Aorta (tissue), 5 donors: Measurements from ENCODE around the gene PMM2. TPM values are rescaled to one million over a fixed set of nuclear protein-coding genes. Genes with fewer than 3 reads are reported as not detected.
"Not testable (repeated sequence)": the region's sequence is repeated elsewhere in the genome, so short reads cannot be mapped to it uniquely, and the experiment has no call there.

Experiments used
- ATAC-seq: fragments of 200-7000 bp; cut with Tn5 transposase; one replicate; pipeline ENCODE4 v1.9.1; 2022; ENCODE audit warnings: moderate library complexity; ENCODE audit not compliant: low FRiP score
- DNase-seq, 2 donors: peaks; one replicate each; pipeline ENCODE4 v3.0.0-alpha.2; 2020
- H3K27ac ChIP-seq, 2 donors: one replicate each; pipeline ENCODE4 v1.5.1; 2013; ENCODE audit warnings: low read length in 2 of 2, mild to moderate bottlenecking in 2 of 2, moderate library complexity in 2 of 2, control low read depth in 1 of 2, inconsistent platforms in 1 of 2, low read depth in 1 of 2
- H3K27me3 ChIP-seq, 2 donors: one replicate each; pipeline ENCODE4 v1.6.1; 2013; ENCODE audit warnings: control low read depth in 1 of 2, low read length in 1 of 2, mild to moderate bottlenecking in 1 of 2, moderate library complexity in 1 of 2; ENCODE audit not compliant: insufficient read depth in 2 of 2, control insufficient read depth in 1 of 2
- H3K36me3 ChIP-seq, 2 donors: one replicate each; pipeline ENCODE4 v1.6.1; 2013; ENCODE audit warnings: control low read depth in 1 of 2, low read length in 1 of 2, mild to moderate bottlenecking in 1 of 2; ENCODE audit not compliant: insufficient read depth in 2 of 2, control insufficient read depth in 1 of 2
- H3K4me1 ChIP-seq, 2 donors: one replicate each; pipeline ENCODE4 v1.6.1; 2013; ENCODE audit warnings: low read length in 2 of 2, control low read depth in 1 of 2, mild to moderate bottlenecking in 1 of 2, moderate library complexity in 1 of 2; ENCODE audit not compliant: insufficient read depth in 2 of 2, control insufficient read depth in 1 of 2
- H3K4me3 ChIP-seq, 2 donors: one replicate each; pipeline ENCODE4 v1.5.1; 2013; ENCODE audit warnings: low read length in 2 of 2, control low read depth in 1 of 2, mild to moderate bottlenecking in 1 of 2
- H3K9me3 ChIP-seq: one replicate; pipeline ENCODE4 v1.6.1; 2013; ENCODE audit warnings: mild to moderate bottlenecking, low read length; ENCODE audit not compliant: control insufficient read depth
- WGBS, 2 donors: extraction: QIAGEN DNeasy Blood & Tissue Kit; methylation state at CpG; one replicate each; pipeline ENCODE4 v1.1.7; 2013; 5-methylcytosine and 5-hydroxymethylcytosine counted together
- intact Hi-C, 2 donors: fragments of 100-400 bp; cut with DNase I; formaldehyde crosslinking; loops; one replicate each; pipeline versions ENCODE4 v1.14.2 to v1.15.0; 2022
- polyA plus RNA-seq, 2 donors: library from polyadenylated mRNA; stranded (reverse); fragments of 200-250 nt; gene quantifications; one replicate each; pipeline ENCODE4 v1.2.3, GENCODE V29; 2013
- total RNA-seq, 2 donors: library from RNA; stranded (reverse); fragmentation: NEBNext Ultra II Directional; extraction: Animal tissue kit (Norgen Biotek cat#: 25700); gene quantifications; one replicate each; pipeline ENCODE4 v1.2.1, GENCODE V29; 2021
- donor health status: healthy with polysubstance abuse.
- donor health status: Bipolar disorder and iron deficiency.
- donor health status: DM: no; HTN: no; CAD: no.
- donor health status: DM: no; HTN: no; CAD: no.
- donor health status: DM: yes; HTN: yes; CAD: no.

PMM2 gene
- total and polyA plus RNA-seq, 4 donors: 7.8 to 48.4 (median 31.7) TPM

GRCh38 chr16:8795091-8795490 is 2.5 kb upstream of the PMM2 start:
- H3K9me3 ChIP-seq: no peaks in the 10 kb centered on the region
- no peak overlapping the region for H3K27ac ChIP-seq
- ATAC-seq: no peak
- no peaks in the 10 kb centered on the region for H3K27me3 ChIP-seq
- no peak for DNase-seq
- no peak overlapping the region for H3K4me3 ChIP-seq
- intact Hi-C loops: loop anchor here (5.0 to 10.0 kb wide), 3 partner anchors 72 to 123 kb away; partner anchors contain the start of genes ABAT (in 2 of the 2) and CARHSP1 (in 1 of the 2)
- 89 to 90% methylated on average over 8 of the region's 8 CpGs for WGBS, 2 donors
- no peaks in the 10 kb centered on the region for H3K36me3 ChIP-seq
- H3K4me1 ChIP-seq: peaks cover 0 to 2% of the 10 kb centered on the region in 2 donors

- intact Hi-C loops: loop anchor here (2.0 to 10.0 kb wide), 5 partner anchors 71 to 227 kb away; partner anchors contain the start of genes ABAT (in 2 of the 2) and CARHSP1 (in 2 of the 2)
- Histone ChIP-seq H3K9me3 (no peaks in the 10 kb centered on the region), H3K27ac (no peak overlapping the region), H3K4me3 (no peak overlapping the region), H3K27me3 (no peaks in the 10 kb centered on the region), H3K36me3 (no peaks in the 10 kb centered on the region), H3K4me1 (peaks cover 0 to 2% of the 10 kb centered on the region in 2 donors)
- no peak for ATAC-seq
- whole genome bisulfite sequencing, 2 donors: 92 to 95% methylated on average over 10 of the region's 10 CpGs
- no peak for DNase-seq
Measured at GRCh38 chr16:8795818-8796217, 1.8 kb upstream of the PMM2 start.

DNA sequence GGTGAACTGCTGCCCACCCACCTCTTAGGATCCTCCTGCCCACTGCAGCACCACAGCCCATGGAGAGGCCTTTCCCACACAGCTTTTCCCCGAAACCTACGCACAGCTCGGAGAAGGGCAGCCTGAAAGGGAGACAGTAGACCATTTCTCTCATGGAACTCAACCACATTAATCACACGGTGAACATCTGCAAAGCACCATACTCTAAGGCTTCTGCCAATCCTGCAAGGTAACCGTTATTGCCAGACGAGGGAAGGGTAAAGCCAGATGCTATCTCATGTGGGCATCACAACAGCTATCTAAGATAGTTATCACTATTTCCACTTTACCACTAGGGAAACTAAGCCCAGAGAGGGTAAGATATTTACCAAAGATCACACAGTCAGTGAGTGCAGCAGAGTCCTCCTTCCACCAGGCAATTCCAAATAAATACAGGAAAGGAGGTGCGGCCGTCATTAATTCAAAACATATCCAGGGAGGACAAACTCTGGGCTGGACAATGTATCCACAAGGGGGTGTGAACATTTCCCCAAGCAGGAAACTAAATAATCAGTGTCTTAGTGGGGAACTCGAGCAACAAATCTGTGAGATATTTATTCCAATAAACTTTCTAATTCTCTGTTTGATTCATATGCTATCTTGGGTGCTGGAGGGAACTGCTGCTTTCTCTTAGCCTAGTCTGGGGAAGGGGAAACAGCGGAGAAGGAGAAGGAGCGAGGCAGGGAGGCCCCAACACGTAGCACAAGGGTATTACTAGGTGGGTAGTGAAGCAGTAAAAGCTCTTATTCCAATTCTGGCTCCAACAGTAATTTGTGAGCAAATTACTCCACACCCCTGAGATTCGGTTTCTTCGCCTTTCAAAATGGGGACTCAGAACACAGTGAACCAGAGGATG is 923 bp upstream of the PMM2 start:
- WGBS, 2 donors: 43 to 44% methylated on average over 14 of the region's 14 CpGs
- Histone ChIP-seq H3K9me3 (no peaks in the 10 kb centered on the region), H3K27me3 (no peaks in the 10 kb centered on the region), H3K36me3 (no peaks in the 10 kb centered on the region), H3K4me3 (peak overlapping the region; percentile 63 to 86), H3K27ac (peak overlapping the region in 1 of 2 donors; percentile 45), H3K4me1 (peaks cover 0 to 2% of the 10 kb centered on the region in 2 donors)
- no peak for DNase-seq
- intact Hi-C loops: loop anchor here (2.0 to 10.0 kb wide), 5 partner anchors 71 to 228 kb away; partner anchors contain the start of genes ABAT (in 2 of the 2) and CARHSP1 (in 2 of the 2)
- no peak for ATAC-seq

GRCh38 chr16:8798174-8798527 is 512 bp downstream of the PMM2 start:
- intact Hi-C loops: loop anchor here (5.0 to 10.0 kb wide), 3 partner anchors 69 to 126 kb away; partner anchors contain the start of genes ABAT (in 2 of the 2) and CARHSP1 (in 1 of the 2)
- 1% methylated on average over 6 of the region's 6 CpGs for WGBS, 2 donors
- peak overlapping the region; percentile 77 to 94 for H3K4me3 ChIP-seq
- H3K9me3 ChIP-seq: no peaks in the 10 kb centered on the region
- H3K27ac ChIP-seq: peak overlapping the region in 1 of 2 donors; percentile 42
- peaks cover 0 to 2% of the 10 kb centered on the region in 2 donors for H3K4me1 ChIP-seq
- H3K36me3 ChIP-seq: peaks cover 0 to 4% of the 10 kb centered on the region in 2 donors
- no peak for ATAC-seq
- H3K27me3 ChIP-seq: no peaks in the 10 kb centered on the region
- no peak for DNase-seq

GRCh38 chr16:8798535-8799157 is 1.0 kb downstream of the PMM2 start:
- H3K27ac ChIP-seq: no peak overlapping the region
- DNase-seq (no peak), ATAC-seq (no peak)
- H3K36me3 ChIP-seq: peaks cover 0 to 4% of the 10 kb centered on the region in 2 donors
- 43 to 45% methylated on average over 7 of the region's 7 CpGs for WGBS, 2 donors
- H3K9me3 ChIP-seq: no peaks in the 10 kb centered on the region
- no peaks in the 10 kb centered on the region for H3K27me3 ChIP-seq
- peaks cover 0 to 2% of the 10 kb centered on the region in 2 donors for H3K4me1 ChIP-seq
- intact Hi-C loops: loop anchor here (5.0 to 10.0 kb wide), 3 partner anchors 69 to 126 kb away; partner anchors contain the start of genes ABAT (in 2 of the 2) and CARHSP1 (in 1 of the 2)
- H3K4me3 ChIP-seq: peak overlapping the region; percentile 77 to 94

DNA sequence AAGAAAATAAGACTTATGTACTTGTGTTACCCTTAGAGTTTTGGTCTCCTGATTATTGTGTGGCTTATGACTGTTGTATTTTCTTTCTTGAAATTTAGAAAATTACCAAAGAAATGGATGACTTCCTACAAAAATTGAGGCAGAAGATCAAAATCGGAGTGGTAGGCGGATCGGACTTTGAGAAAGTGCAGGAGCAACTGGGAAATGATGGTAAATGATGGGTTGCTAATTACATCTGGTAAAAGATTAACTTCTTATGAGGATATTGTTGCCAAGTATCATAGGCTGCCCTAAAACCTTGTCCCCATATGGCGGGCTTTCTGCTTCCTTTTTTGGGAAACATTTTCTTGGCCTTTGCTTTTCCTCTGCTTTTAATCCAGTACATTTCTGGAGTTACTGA is 4.1 kb downstream of the PMM2 start:
- peaks cover 6 to 7% of the 10 kb centered on the region in 2 donors for H3K36me3 ChIP-seq
- H3K27ac ChIP-seq: no peak overlapping the region
- peaks cover 0 to 2% of the 10 kb centered on the region in 2 donors for H3K4me1 ChIP-seq
- DNase-seq (no peak), ATAC-seq (no peak)
- H3K27me3 ChIP-seq: no peaks in the 10 kb centered on the region
- H3K4me3 ChIP-seq: no peak overlapping the region
- no peaks in the 10 kb centered on the region for H3K9me3 ChIP-seq
- WGBS, 2 donors: 86 to 87% methylated on average over 4 of the region's 4 CpGs
- intact Hi-C loops: no loop called here

DNA sequence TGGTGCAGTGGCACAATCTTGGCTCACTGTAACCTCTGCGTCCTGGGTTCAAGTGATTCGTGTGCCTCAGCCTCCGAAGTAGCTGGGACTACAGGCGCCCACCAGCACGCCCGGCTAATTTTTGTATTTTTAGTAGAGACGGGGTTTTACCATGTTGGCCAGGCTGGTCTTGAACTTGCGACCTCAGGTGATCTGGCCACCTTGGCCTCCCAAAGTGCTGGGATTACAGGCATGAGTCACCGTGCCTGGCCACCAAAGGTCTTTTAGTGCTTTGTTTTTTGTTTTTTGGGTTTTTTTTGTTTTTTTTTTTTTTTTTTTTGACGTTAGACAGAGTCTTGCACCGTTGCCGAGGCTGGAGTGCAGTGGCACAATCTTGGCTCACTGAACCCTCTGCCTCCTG is 6.1 kb downstream of the PMM2 start:
- ATAC-seq, H3K9me3 ChIP-seq, intact Hi-C loops, DNase-seq, H3K27me3 ChIP-seq, H3K4me1 ChIP-seq, H3K4me3 ChIP-seq, H3K27ac ChIP-seq: not testable (repeated sequence)
- peaks cover 10 to 12% of the 10 kb centered on the region in 2 donors for H3K36me3 ChIP-seq
- WGBS, 2 donors: 84 to 86% methylated on average over 12 of the region's 12 CpGs

DNA sequence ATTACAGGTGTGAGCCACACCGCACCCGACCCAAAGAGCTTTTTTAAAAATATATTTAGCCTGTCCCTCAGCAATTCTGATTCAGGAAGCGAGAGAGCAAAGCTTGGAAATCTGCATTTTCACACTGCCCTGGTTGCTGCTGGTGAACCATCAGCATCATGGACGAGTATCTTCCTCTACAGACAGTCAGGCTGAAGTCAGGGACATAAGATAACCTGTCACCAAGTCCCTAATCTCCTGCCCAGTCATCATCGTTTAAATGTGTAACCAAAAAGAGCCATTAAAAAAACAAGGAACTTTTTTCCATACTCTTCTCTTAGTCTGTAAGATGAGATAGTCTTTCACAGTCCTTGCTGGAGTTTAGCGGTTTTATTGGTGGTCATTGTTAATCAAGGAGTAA is 6.7 kb downstream of the PMM2 start:
- no peaks in the 10 kb centered on the region for H3K4me1 ChIP-seq
- no peaks in the 10 kb centered on the region for H3K27me3 ChIP-seq
- intact Hi-C loops: no loop called here
- no peak for DNase-seq
- ATAC-seq: no peak
- no peak overlapping the region for H3K27ac ChIP-seq
- H3K9me3 ChIP-seq: no peaks in the 10 kb centered on the region
- no peak overlapping the region for H3K4me3 ChIP-seq
- H3K36me3 ChIP-seq: peaks cover 10 to 12% of the 10 kb centered on the region in 2 donors
- 79 to 85% methylated on average over 6 of the region's 6 CpGs for WGBS, 2 donors
